ENCODE results near the gene COG7.

COG7 gene

GRCh38 chr16:23486480-23486879, 33.5 kb upstream of the COG7 start (continued):
- no peak for TF ChIP-seq TSHZ2 (CRISPR knock-in tag; IDR thresholded peaks at IDR 0.05)

- no peak for ATAC-seq
Observed at GRCh38 chr16:23485841-23486240, 32.9 kb upstream of the COG7 start.

GRCh38 chr16:23485257-23485614, 32.2 kb upstream of the COG7 start:
- no peak for ATAC-seq
- TF ChIP-seq TCF4 (CRISPR knock-in tag; IDR thresholded peaks at IDR 0.05; ENCODE audit: borderline replicate concordance) (no peak), ARNTL (CRISPR knock-in tag; IDR thresholded peaks at IDR 0.05; ENCODE audit: borderline replicate concordance, low read depth) (no peak), TSHZ2 (CRISPR knock-in tag; IDR thresholded peaks at IDR 0.05) (no peak), ZFP3 (CRISPR knock-in tag; IDR thresholded peaks at IDR 0.05) (no peak), CREB5 (CRISPR knock-in tag; IDR thresholded peaks at IDR 0.05; ENCODE audit: low read depth) (no peak), BACH2 (CRISPR knock-in tag; IDR thresholded peaks at IDR 0.05; ENCODE audit: borderline replicate concordance) (no peak), OSR1 (CRISPR knock-in tag; IDR thresholded peaks at IDR 0.05) (no peak), GLIS3 (CRISPR knock-in tag; IDR thresholded peaks at IDR 0.05) (no peak), ZNF70 (CRISPR knock-in tag; IDR thresholded peaks at IDR 0.05) (no peak), ZFP30 (CRISPR knock-in tag; IDR thresholded peaks at IDR 0.05) (no peak), POU6F1 (CRISPR knock-in tag; IDR thresholded peaks at IDR 0.05; ENCODE audit: borderline replicate concordance, low read depth) (no peak)

More at GRCh38 chr16:23485841-23486240, 32.9 kb upstream of the COG7 start:
- no peak for TF ChIP-seq PPARA (CRISPR knock-in tag; IDR thresholded peaks at IDR 0.05; ENCODE audit: borderline replicate concordance)
- no peak for TF ChIP-seq GLIS3 (CRISPR knock-in tag; IDR thresholded peaks at IDR 0.05)
- no peak for TF ChIP-seq BACH2 (CRISPR knock-in tag; IDR thresholded peaks at IDR 0.05; ENCODE audit: borderline replicate concordance)
- no peak for TF ChIP-seq CREB5 (CRISPR knock-in tag; IDR thresholded peaks at IDR 0.05; ENCODE audit: low read depth)
- no peak for TF ChIP-seq ZNF8 (CRISPR knock-in tag; IDR thresholded peaks at IDR 0.05)
- TF ChIP-seq ZFP30 (CRISPR knock-in tag; IDR thresholded peaks at IDR 0.05): no peak
- no peak for TF ChIP-seq ZFP3 (CRISPR knock-in tag; IDR thresholded peaks at IDR 0.05)
- no peak for TF ChIP-seq SNAI2 (CRISPR knock-in tag; IDR thresholded peaks at IDR 0.05)
- TF ChIP-seq TSHZ2 (CRISPR knock-in tag; IDR thresholded peaks at IDR 0.05): no peak
- TF ChIP-seq POU6F1 (CRISPR knock-in tag; IDR thresholded peaks at IDR 0.05; ENCODE audit: borderline replicate concordance, low read depth): no peak
- no peak for TF ChIP-seq ARNTL (CRISPR knock-in tag; IDR thresholded peaks at IDR 0.05; ENCODE audit: borderline replicate concordance, low read depth)
- no peak for TF ChIP-seq OSR1 (CRISPR knock-in tag; IDR thresholded peaks at IDR 0.05)
- no peak for TF ChIP-seq ZNF70 (CRISPR knock-in tag; IDR thresholded peaks at IDR 0.05)
